ENCODE results near the gene SOHLH1. TPM values are rescaled to one million over a fixed set of nuclear protein-coding genes. Genes with fewer than 3 reads are reported as not detected.

The SOHLH1 gene
- total RNA-seq, 1 experiment from 2014 or later: not detected

- TF ChIP-seq CTCF (IDR thresholded peaks at IDR 0.05; ENCODE audit: unreplicated experiment): no peak
- H3K27me3 Mint-ChIP-seq (ENCODE audit: insufficient read depth, unreplicated experiment): no peaks in the 10 kb centered on the region
- no TSS peak for BruUV-seq (replicated peaks)
- no peak for DNase-seq (ENCODE audit: unreplicated experiment)
- intact Hi-C loops (cut with micrococcal nuclease): loop anchor here (10.0 kb wide), 1 partner anchor 97 kb away; no protein-coding TSS in a partner anchor
- ChIA-PET POLR2A (no interaction called here), CTCF (interaction anchor here (1.0 to 1.8 kb wide), 3 partner anchors 8 to 12 kb away, joined by 4 to 5 read pairs (median 5); no protein-coding TSS in a partner anchor)
- no peak overlapping the region for H3K27ac Mint-ChIP-seq (ENCODE audit: low read depth, unreplicated experiment)
- no peaks in the 10 kb centered on the region for H3K9me3 Mint-ChIP-seq (ENCODE audit: unreplicated experiment)
- no peak overlapping the region for H3K4me3 Mint-ChIP-seq (ENCODE audit: unreplicated experiment)
- H3K36me3 Mint-ChIP-seq (ENCODE audit: insufficient read depth, unreplicated experiment): no peaks in the 10 kb centered on the region
- H3K4me1 Mint-ChIP-seq (ENCODE audit: insufficient read depth, unreplicated experiment): no peaks in the 10 kb centered on the region
Measured at GRCh38 chr9:135701067-135701958, 2.0 kb upstream of the SOHLH1 start.

- no peaks in the 10 kb centered on the region for H3K36me3 Mint-ChIP-seq (ENCODE audit: insufficient read depth, unreplicated experiment)
Measured at GRCh38 chr9:135700525-135700924, 1.2 kb upstream of the SOHLH1 start.

GRCh38 chr9:135698767-135699166 is 514 bp downstream of the SOHLH1 start:
- CTCF ChIA-PET: no interaction called here
- intact Hi-C loops (cut with micrococcal nuclease): no loop called here
- BruUV-seq (replicated peaks): no TSS peak
- no peak overlapping the region for H3K27ac Mint-ChIP-seq (ENCODE audit: low read depth, unreplicated experiment)
- POLR2A ChIA-PET: no interaction called here
- H3K27me3 Mint-ChIP-seq (ENCODE audit: insufficient read depth, unreplicated experiment): no peaks in the 10 kb centered on the region
- H3K36me3 Mint-ChIP-seq (ENCODE audit: insufficient read depth, unreplicated experiment): no peaks in the 10 kb centered on the region
- H3K4me1 Mint-ChIP-seq (ENCODE audit: insufficient read depth, unreplicated experiment): no peaks in the 10 kb centered on the region
- no peaks in the 10 kb centered on the region for H3K9me3 Mint-ChIP-seq (ENCODE audit: unreplicated experiment)
- TF ChIP-seq CTCF (IDR thresholded peaks at IDR 0.05; ENCODE audit: unreplicated experiment): no peak
- H3K4me3 Mint-ChIP-seq (ENCODE audit: unreplicated experiment): no peak overlapping the region
- no peak for DNase-seq (ENCODE audit: unreplicated experiment)

More at GRCh38 chr9:135700525-135700924, 1.2 kb upstream of the SOHLH1 start:
- no peaks in the 10 kb centered on the region for H3K4me1 Mint-ChIP-seq (ENCODE audit: insufficient read depth, unreplicated experiment)
- TF ChIP-seq CTCF (IDR thresholded peaks at IDR 0.05; ENCODE audit: unreplicated experiment): no peak
- H3K27me3 Mint-ChIP-seq (ENCODE audit: insufficient read depth, unreplicated experiment): no peaks in the 10 kb centered on the region
- H3K27ac Mint-ChIP-seq (ENCODE audit: low read depth, unreplicated experiment): no peak overlapping the region
- POLR2A ChIA-PET: no interaction called here
- CTCF ChIA-PET: interaction anchor here (0.6 kb wide), 1 partner anchor 486 kb away, joined by 5 read pairs; no protein-coding TSS in a partner anchor
- BruUV-seq (replicated peaks): no TSS peak
- no peaks in the 10 kb centered on the region for H3K9me3 Mint-ChIP-seq (ENCODE audit: unreplicated experiment)
- intact Hi-C loops (cut with micrococcal nuclease): loop anchor here (10.0 kb wide), 1 partner anchor 96 kb away; no protein-coding TSS in a partner anchor
- no peak overlapping the region for H3K4me3 Mint-ChIP-seq (ENCODE audit: unreplicated experiment)
- DNase-seq (ENCODE audit: unreplicated experiment): peak; percentile 18

GRCh38 chr9:135698236-135698635 is 1.0 kb downstream of the SOHLH1 start:
- DNase-seq (ENCODE audit: unreplicated experiment): no peak
- Mint-ChIP-seq H3K4me3 (ENCODE audit: unreplicated experiment) (no peak overlapping the region), H3K36me3 (ENCODE audit: insufficient read depth, unreplicated experiment) (no peaks in the 10 kb centered on the region), H3K27ac (ENCODE audit: low read depth, unreplicated experiment) (no peak overlapping the region), H3K9me3 (ENCODE audit: unreplicated experiment) (no peaks in the 10 kb centered on the region), H3K4me1 (ENCODE audit: insufficient read depth, unreplicated experiment) (peaks cover 4% of the 10 kb centered on the region), H3K27me3 (ENCODE audit: insufficient read depth, unreplicated experiment) (no peaks in the 10 kb centered on the region)
- POLR2A ChIA-PET: no interaction called here
- intact Hi-C loops (cut with micrococcal nuclease): no loop called here
- no TSS peak for BruUV-seq (replicated peaks)
- CTCF ChIA-PET: no interaction called here
- TF ChIP-seq CTCF (IDR thresholded peaks at IDR 0.05; ENCODE audit: unreplicated experiment): no peak
